Prostate gland (tissue), 2 donors: Measurements from ENCODE around the gene KRTAP5-11.
"Not testable (repeated sequence)": the region's sequence is repeated elsewhere in the genome, so short reads cannot be mapped to it uniquely, and the experiment has no call there.

Experiments
- POLR2A ChIP-seq: fragments of 450-650 bp; IDR thresholded peaks from one replicate; pipeline ENCODE4 v1.6.1; 2016; ENCODE audit warnings: antibody characterized with exemption, mild to moderate bottlenecking
- POLR2AphosphoS5 ChIP-seq: sonication (generic); formaldehyde crosslinking; IDR thresholded peaks from one replicate; pipeline ENCODE4 v1.6.1; 2017; ENCODE audit warnings: antibody characterized with exemption
- TF ChIP-seq, protein P1 (sequence below), 4 experiments: fragments of 200-600 bp in 2 of 4; fragments of 450-650 bp in 2 of 4; sonication (generic) in 2 of 4; IDR thresholded peaks; 1 replicate in 3 of 4; 2 replicates in 1 of 4; pipeline ENCODE4 v1.5.1; 2016 to 2019; ENCODE audit warnings: antibody characterized with exemption in 4 of 4, mild to moderate bottlenecking in 2 of 4, moderate library complexity in 2 of 4

DNA sequence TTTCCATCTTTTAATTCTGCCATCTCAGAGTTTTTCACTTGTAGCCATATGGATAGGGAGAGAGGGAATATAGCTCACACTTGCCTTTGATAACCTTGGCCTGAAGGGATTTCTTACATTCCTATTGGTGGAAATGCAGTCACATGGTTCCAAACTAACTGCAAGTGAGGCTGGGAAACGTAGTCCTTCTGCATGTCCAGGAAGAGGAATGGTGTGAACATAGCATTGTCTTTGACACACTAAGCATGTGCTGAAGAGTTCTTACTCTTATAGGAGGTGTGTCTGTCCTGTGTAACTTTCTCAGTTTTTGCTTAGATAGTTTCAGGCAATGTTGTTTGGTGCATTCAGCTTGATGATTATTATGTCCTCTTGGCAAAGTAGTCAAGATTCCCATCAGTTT lies 47.4 kb upstream of the KRTAP5-11 start:
- TF ChIP-seq, protein P1, sequence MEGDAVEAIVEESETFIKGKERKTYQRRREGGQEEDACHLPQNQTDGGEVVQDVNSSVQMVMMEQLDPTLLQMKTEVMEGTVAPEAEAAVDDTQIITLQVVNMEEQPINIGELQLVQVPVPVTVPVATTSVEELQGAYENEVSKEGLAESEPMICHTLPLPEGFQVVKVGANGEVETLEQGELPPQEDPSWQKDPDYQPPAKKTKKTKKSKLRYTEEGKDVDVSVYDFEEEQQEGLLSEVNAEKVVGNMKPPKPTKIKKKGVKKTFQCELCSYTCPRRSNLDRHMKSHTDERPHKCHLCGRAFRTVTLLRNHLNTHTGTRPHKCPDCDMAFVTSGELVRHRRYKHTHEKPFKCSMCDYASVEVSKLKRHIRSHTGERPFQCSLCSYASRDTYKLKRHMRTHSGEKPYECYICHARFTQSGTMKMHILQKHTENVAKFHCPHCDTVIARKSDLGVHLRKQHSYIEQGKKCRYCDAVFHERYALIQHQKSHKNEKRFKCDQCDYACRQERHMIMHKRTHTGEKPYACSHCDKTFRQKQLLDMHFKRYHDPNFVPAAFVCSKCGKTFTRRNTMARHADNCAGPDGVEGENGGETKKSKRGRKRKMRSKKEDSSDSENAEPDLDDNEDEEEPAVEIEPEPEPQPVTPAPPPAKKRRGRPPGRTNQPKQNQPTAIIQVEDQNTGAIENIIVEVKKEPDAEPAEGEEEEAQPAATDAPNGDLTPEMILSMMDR (IDR thresholded peaks at IDR 0.05): not testable (repeated sequence)
- not testable (repeated sequence) for TF ChIP-seq POLR2AphosphoS5, POLR2A
